ENCODE measurements around the gene PLEKHH1. TPM values are rescaled to one million over a fixed set of nuclear protein-coding genes. Genes with fewer than 3 reads are reported as not detected.

The PLEKHH1 gene
- total RNA-seq, 1 donor from 2014 or later: 3.7 TPM

- peaks cover 10% of the 10 kb centered on the region for H3K4me1 ChIP-seq
- H3K27ac ChIP-seq (replicated peaks): no peak overlapping the region
- no peaks in the 10 kb centered on the region for H3K36me3 ChIP-seq
- H3K27me3 ChIP-seq (ENCODE audit: low read depth): no peaks in the 10 kb centered on the region
- intact Hi-C loops (cut with micrococcal nuclease): no loop called here
- H3K4me3 ChIP-seq: no peak overlapping the region
- DNase-seq: no peak
- no peaks in the 10 kb centered on the region for H3K9me3 ChIP-seq (replicated peaks)
- TF ChIP-seq CTCF (IDR thresholded peaks at IDR 0.05; ENCODE audit: borderline replicate concordance): no peak
Measured at GRCh38 chr14:67633451-67634147, 100.5 kb downstream of the PLEKHH1 start.

- no peak overlapping the region for H3K4me3 ChIP-seq
- peak overlapping the region; percentile 36 for H3K27ac ChIP-seq (replicated peaks)
- no peak for DNase-seq
- no peaks in the 10 kb centered on the region for H3K36me3 ChIP-seq
- peaks cover 10% of the 10 kb centered on the region for H3K4me1 ChIP-seq
- TF ChIP-seq CTCF (IDR thresholded peaks at IDR 0.05; ENCODE audit: borderline replicate concordance): no peak
- H3K9me3 ChIP-seq (replicated peaks): no peaks in the 10 kb centered on the region
- intact Hi-C loops (cut with micrococcal nuclease): no loop called here
- no peaks in the 10 kb centered on the region for H3K27me3 ChIP-seq (ENCODE audit: low read depth)
Measured at GRCh38 chr14:67636361-67636919, 103.3 kb downstream of the PLEKHH1 start.

GRCh38 chr14:67638642-67639041, 105.6 kb downstream of the PLEKHH1 start:
- no peak for TF ChIP-seq CTCF (IDR thresholded peaks at IDR 0.05; ENCODE audit: borderline replicate concordance)
- intact Hi-C loops (cut with micrococcal nuclease): no loop called here
- no peak for DNase-seq
- Histone ChIP-seq H3K36me3 (no peaks in the 10 kb centered on the region), H3K4me3 (no peak overlapping the region), H3K27me3 (ENCODE audit: low read depth) (no peaks in the 10 kb centered on the region), H3K27ac (replicated peaks) (no peak overlapping the region), H3K9me3 (replicated peaks) (no peaks in the 10 kb centered on the region), H3K4me1 (peaks cover 10% of the 10 kb centered on the region)

Other genes with a start within 250 kb of the PLEKHH1 start
- gene ATP6V1D, start 173.5 kb upstream of the PLEKHH1 start, total RNA-seq: 185 TPM
- 92.7 TPM for gene EIF2S1, start 173.0 kb upstream of the PLEKHH1 start, total RNA-seq
- not detected for gene PLEK2, start 121.1 kb upstream of the PLEKHH1 start, total RNA-seq
- 1.4 TPM for gene TMEM229B, start 44.6 kb upstream of the PLEKHH1 start, total RNA-seq
- gene PIGH, start 67.0 kb downstream of the PLEKHH1 start, total RNA-seq: 12.8 TPM
- 1.2 TPM for gene ARG2, start 86.6 kb downstream of the PLEKHH1 start, total RNA-seq
- 125 TPM for gene VTI1B, start 141.3 kb downstream of the PLEKHH1 start, total RNA-seq
- gene RDH11, start 162.5 kb downstream of the PLEKHH1 start, total RNA-seq: 13.9 TPM
- not detected for gene RDH12, start 168.6 kb downstream of the PLEKHH1 start, total RNA-seq

Measured in left ventricle myocardium inferior (tissue), 1 donor.